ENCODE measurements around the gene PRDM1.

DNA sequence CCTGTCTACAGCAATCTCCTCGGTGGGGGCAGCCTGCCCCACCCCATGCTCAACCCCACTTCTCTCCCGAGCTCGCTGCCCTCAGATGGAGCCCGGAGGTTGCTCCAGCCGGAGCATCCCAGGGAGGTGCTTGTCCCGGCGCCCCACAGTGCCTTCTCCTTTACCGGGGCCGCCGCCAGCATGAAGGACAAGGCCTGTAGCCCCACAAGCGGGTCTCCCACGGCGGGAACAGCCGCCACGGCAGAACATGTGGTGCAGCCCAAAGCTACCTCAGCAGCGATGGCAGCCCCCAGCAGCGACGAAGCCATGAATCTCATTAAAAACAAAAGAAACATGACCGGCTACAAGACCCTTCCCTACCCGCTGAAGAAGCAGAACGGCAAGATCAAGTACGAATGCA lies 19.4 kb downstream of the PRDM1 start:
- TF ChIP-seq, protein P1, sequence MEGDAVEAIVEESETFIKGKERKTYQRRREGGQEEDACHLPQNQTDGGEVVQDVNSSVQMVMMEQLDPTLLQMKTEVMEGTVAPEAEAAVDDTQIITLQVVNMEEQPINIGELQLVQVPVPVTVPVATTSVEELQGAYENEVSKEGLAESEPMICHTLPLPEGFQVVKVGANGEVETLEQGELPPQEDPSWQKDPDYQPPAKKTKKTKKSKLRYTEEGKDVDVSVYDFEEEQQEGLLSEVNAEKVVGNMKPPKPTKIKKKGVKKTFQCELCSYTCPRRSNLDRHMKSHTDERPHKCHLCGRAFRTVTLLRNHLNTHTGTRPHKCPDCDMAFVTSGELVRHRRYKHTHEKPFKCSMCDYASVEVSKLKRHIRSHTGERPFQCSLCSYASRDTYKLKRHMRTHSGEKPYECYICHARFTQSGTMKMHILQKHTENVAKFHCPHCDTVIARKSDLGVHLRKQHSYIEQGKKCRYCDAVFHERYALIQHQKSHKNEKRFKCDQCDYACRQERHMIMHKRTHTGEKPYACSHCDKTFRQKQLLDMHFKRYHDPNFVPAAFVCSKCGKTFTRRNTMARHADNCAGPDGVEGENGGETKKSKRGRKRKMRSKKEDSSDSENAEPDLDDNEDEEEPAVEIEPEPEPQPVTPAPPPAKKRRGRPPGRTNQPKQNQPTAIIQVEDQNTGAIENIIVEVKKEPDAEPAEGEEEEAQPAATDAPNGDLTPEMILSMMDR (IDR thresholded peaks at IDR 0.05; ENCODE audit: insufficient read depth, low read depth, low read length): no peak
- no peak for TF ChIP-seq EZH2 (IDR thresholded peaks at IDR 0.05; ENCODE audit: insufficient read depth, low read length)
